C4-2B (cell line): ENCODE data around the gene LRBA.

Source experiments
- ZFX ChIP-seq: fragments of 450-650 bp; IDR thresholded peaks from 2 replicates; pipeline ENCODE4 v1.6.1; 2017
- TF ChIP-seq, protein P1 (sequence below): fragments of 450-650 bp; conservative IDR thresholded peaks from 2 replicates; pipeline ENCODE4 v1.5.1; 2017; ENCODE audit warnings: mild to moderate bottlenecking

- TF ChIP-seq, protein P1, sequence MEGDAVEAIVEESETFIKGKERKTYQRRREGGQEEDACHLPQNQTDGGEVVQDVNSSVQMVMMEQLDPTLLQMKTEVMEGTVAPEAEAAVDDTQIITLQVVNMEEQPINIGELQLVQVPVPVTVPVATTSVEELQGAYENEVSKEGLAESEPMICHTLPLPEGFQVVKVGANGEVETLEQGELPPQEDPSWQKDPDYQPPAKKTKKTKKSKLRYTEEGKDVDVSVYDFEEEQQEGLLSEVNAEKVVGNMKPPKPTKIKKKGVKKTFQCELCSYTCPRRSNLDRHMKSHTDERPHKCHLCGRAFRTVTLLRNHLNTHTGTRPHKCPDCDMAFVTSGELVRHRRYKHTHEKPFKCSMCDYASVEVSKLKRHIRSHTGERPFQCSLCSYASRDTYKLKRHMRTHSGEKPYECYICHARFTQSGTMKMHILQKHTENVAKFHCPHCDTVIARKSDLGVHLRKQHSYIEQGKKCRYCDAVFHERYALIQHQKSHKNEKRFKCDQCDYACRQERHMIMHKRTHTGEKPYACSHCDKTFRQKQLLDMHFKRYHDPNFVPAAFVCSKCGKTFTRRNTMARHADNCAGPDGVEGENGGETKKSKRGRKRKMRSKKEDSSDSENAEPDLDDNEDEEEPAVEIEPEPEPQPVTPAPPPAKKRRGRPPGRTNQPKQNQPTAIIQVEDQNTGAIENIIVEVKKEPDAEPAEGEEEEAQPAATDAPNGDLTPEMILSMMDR: no peak
- no peak for TF ChIP-seq ZFX
These were observed 699.9 kb downstream of the LRBA start for GRCh38 chr4:150315175-150315574.
